ENCODE data around the gene EYA2. TPM values are rescaled to one million over a fixed set of nuclear protein-coding genes. Genes with fewer than 3 reads are reported as not detected.

EYA2 gene
- total RNA-seq, 1 experiment from 2014 or later: 0.74 TPM

DNA sequence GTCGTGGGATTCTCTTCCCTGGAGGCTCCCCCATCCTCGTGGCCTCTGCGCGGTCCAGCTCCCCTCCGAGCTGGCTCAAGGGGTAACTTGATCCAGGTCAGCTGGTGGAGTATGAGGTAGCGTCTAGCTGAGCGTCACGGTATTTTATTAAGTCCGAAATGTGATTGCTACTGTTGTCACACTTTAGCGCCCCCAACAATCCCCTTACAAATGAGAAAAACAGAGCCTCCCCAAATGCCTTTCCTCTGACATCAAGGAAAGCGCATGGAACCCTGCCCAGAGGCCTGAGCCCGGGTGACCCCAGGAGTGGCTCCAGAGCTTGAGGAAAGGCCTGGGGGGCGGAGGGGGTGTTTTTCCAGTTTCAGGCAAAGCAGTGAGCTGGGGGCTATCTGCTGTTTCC lies 269.5 kb downstream of the EYA2 start:
- no peak overlapping the region for H3K18ac ChIP-seq (ENCODE audit: insufficient read length, low read depth, low read length)
- no CpG with 5 or more reads among the region's 13 CpGs for WGBS (ENCODE audit: extremely low coverage, insufficient read length, low lambda C conversion rate)
- no peaks in the 10 kb centered on the region for H3K4me1 ChIP-seq (ENCODE audit: insufficient read depth, low read length)
- H4K91ac ChIP-seq (ENCODE audit: insufficient read length, low read depth, low read length): no peak overlapping the region
- Mint-ChIP-seq H3K4me1 (peaks cover 3 to 10% of the 10 kb centered on the region in 2 experiments; a peak in 2 of 4 replicates), H3K27me3 (ENCODE audit: low read depth) (peaks cover 3% of the 10 kb centered on the region), H3K4me3 (no peak overlapping the region), H3K27ac (peak overlapping the region in 1 of 3 experiments; percentile 6; a peak in 2 of 7 replicates), H3K9me3 (peaks cover 0 to 5% of the 10 kb centered on the region in 2 experiments; a peak in 4 of 5 replicates), H3K36me3 (ENCODE audit: insufficient read depth in 1 of 3, low read depth in 3 of 3) (peaks cover 0 to 5% (median 3%) of the 10 kb centered on the region in 3 experiments; a peak in 5 of 7 replicates)
- H2BK120ac ChIP-seq (ENCODE audit: low read depth, low read length, poor library complexity, severe bottlenecking): no peak overlapping the region
- no peak overlapping the region for H3K14ac ChIP-seq (ENCODE audit: insufficient read depth, low read length)
- TF ChIP-seq, protein P1, sequence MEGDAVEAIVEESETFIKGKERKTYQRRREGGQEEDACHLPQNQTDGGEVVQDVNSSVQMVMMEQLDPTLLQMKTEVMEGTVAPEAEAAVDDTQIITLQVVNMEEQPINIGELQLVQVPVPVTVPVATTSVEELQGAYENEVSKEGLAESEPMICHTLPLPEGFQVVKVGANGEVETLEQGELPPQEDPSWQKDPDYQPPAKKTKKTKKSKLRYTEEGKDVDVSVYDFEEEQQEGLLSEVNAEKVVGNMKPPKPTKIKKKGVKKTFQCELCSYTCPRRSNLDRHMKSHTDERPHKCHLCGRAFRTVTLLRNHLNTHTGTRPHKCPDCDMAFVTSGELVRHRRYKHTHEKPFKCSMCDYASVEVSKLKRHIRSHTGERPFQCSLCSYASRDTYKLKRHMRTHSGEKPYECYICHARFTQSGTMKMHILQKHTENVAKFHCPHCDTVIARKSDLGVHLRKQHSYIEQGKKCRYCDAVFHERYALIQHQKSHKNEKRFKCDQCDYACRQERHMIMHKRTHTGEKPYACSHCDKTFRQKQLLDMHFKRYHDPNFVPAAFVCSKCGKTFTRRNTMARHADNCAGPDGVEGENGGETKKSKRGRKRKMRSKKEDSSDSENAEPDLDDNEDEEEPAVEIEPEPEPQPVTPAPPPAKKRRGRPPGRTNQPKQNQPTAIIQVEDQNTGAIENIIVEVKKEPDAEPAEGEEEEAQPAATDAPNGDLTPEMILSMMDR (conservative IDR thresholded peaks at IDR 0.05): no peak
- no peak overlapping the region for H3K56ac ChIP-seq (ENCODE audit: insufficient read length, low read depth, low read length)
- H3K23me2 ChIP-seq (ENCODE audit: insufficient read length, low read depth, low read length, poor library complexity, severe bottlenecking): no peaks in the 10 kb centered on the region
- H2AK5ac ChIP-seq (ENCODE audit: insufficient read length, low read length): no peak overlapping the region
- no peak overlapping the region for H2BK12ac ChIP-seq (ENCODE audit: insufficient read length, low read depth, low read length)
- no peak overlapping the region for H3K4me2 ChIP-seq (ENCODE audit: insufficient read depth, insufficient read length, low read length)
- no peak overlapping the region for H4K8ac ChIP-seq (replicated peaks; ENCODE audit: insufficient read length, low read depth, low read length)
- no peak overlapping the region for H2BK20ac ChIP-seq (ENCODE audit: low read depth, low read length, poor library complexity, severe bottlenecking)
- H3K27me3 ChIP-seq (ENCODE audit: insufficient read depth, low read length): no peaks in the 10 kb centered on the region
- H3K79me2 ChIP-seq (ENCODE audit: insufficient read depth, low read length): no peaks in the 10 kb centered on the region
- no peaks in the 10 kb centered on the region for H3K9me3 ChIP-seq (ENCODE audit: control insufficient read depth, low read depth, low read length)
- no peak overlapping the region for H3K4ac ChIP-seq (ENCODE audit: low read depth, low read length)
- no peaks in the 10 kb centered on the region for H4K20me1 ChIP-seq (ENCODE audit: control insufficient read depth, insufficient read depth, insufficient read length)
- H2AFZ ChIP-seq (ENCODE audit: low read length): no peak overlapping the region
- H3K23ac ChIP-seq (ENCODE audit: insufficient read length, low read depth, low read length): no peak overlapping the region
- H3K79me1 ChIP-seq (ENCODE audit: insufficient read depth, low read depth, low read length, poor library complexity, severe bottlenecking): no peaks in the 10 kb centered on the region
- H4K5ac ChIP-seq (ENCODE audit: insufficient read length, low read depth, low read length): no peak overlapping the region
- no peak overlapping the region for H3K27ac ChIP-seq (ENCODE audit: insufficient read length, low read depth, low read length)
- H2BK5ac ChIP-seq (ENCODE audit: insufficient read length, low read length): no peak overlapping the region
- DNase-seq: no peak
- H3T11ph ChIP-seq (ENCODE audit: low read length): no peak overlapping the region
- no peak overlapping the region for H3K9ac ChIP-seq (ENCODE audit: extremely low read depth, insufficient read length, low read length)
- no peak overlapping the region for H2BK15ac ChIP-seq (ENCODE audit: low read depth, low read length)
